Thymus (tissue), 2 donors: ENCODE data around the gene NMNAT3. TPM values are rescaled to one million over a fixed set of nuclear protein-coding genes. Genes with fewer than 3 reads are reported as not detected.

Experiments used
- polyA plus RNA-seq: library from polyadenylated mRNA; stranded (reverse); fragments of 200-250 nt; gene quantifications from one replicate; pipeline ENCODE4 v1.2.3, GENCODE V29; 2013
- total RNA-seq: library from RNA; stranded (reverse); fragments of 120-200 nt; gene quantifications from one replicate; pipeline ENCODE4 v1.2.4, GENCODE V29; 2013
- donor health status: healthy.

Gene NMNAT3
- total and polyA plus RNA-seq, 2 donors: 4.7 to 5.2 TPM

Other genes starting within 250 kb of the NMNAT3 start
- 0.09 TPM for gene RBP2, start 201.5 kb downstream of the NMNAT3 start, total RNA-seq
- gene RBP2, start 201.5 kb downstream of the NMNAT3 start, polyA plus RNA-seq: 0.37 TPM
- gene RBP1, start 138.2 kb downstream of the NMNAT3 start, total RNA-seq: 16.2 TPM
- 22.5 TPM for gene RBP1, start 138.2 kb downstream of the NMNAT3 start, polyA plus RNA-seq